Common myeloid progenitor, CD34-positive (primary cell): ENCODE data around the gene RASAL1.

ENCODE experiments used
- CTCF ChIA-PET: fragments of 350-600 bp; sonication (Branson Sonifier 250); formaldehyde crosslinking; loops from one replicate; lab custom pipeline; 2021; ENCODE audit warnings: antibody characterized with exemption; lab: Charles Lee
- POLR2A ChIA-PET: fragments of 350-600 bp; sonication (Branson Sonifier 250); formaldehyde crosslinking; loops from one replicate; lab custom pipeline; 2021; ENCODE audit warnings: antibody characterized with exemption; lab: Charles Lee
- DNase-seq, 3 donors: peaks; one replicate each; pipeline versions ENCODE4 v3.0.0 to v3.0.0-alpha.2; 2013
- H3K27ac ChIP-seq, 2 experiments: 1 replicate in 1 of 2; 2 replicates in 1 of 2; pipeline ENCODE4 v1.7.0; 2013; ENCODE audit warnings: inconsistent platforms in 2 of 2, low read length in 2 of 2, mild to moderate bottlenecking in 2 of 2, low read depth in 1 of 2, moderate library complexity in 1 of 2; ENCODE audit not compliant: severe bottlenecking in 2 of 2, insufficient read depth in 1 of 2, poor library complexity in 1 of 2
- H3K27me3 ChIP-seq, 5 experiments: replicated peaks in 2 of 5; 1 replicate in 3 of 5; 2 replicates in 2 of 5; pipeline versions ENCODE4 v1.6.1 to v1.7.0; 2013; ENCODE audit warnings: low read length in 4 of 5, mild to moderate bottlenecking in 2 of 5, moderate library complexity in 2 of 5, inconsistent platforms in 1 of 5; ENCODE audit not compliant: insufficient read depth in 5 of 5, control insufficient read depth in 4 of 5
- H3K36me3 ChIP-seq, 4 experiments: 1 replicate in 2 of 4; 2 replicates in 2 of 4; pipeline versions ENCODE4 v1.6.1 to v1.7.0; 2013; ENCODE audit warnings: low read length in 3 of 4, control low read depth in 1 of 4, mild to moderate bottlenecking in 1 of 4; ENCODE audit not compliant: control insufficient read depth in 4 of 4, insufficient read depth in 4 of 4
- H3K4me1 ChIP-seq, 4 experiments: 1 replicate in 3 of 4; 2 replicates in 1 of 4; pipeline versions ENCODE4 v1.6.1 to v1.7.1; 2013; ENCODE audit warnings: low read length in 3 of 4, mild to moderate bottlenecking in 3 of 4, control low read depth in 1 of 4, inconsistent platforms in 1 of 4, moderate library complexity in 1 of 4; ENCODE audit not compliant: control insufficient read depth in 4 of 4, insufficient read depth in 4 of 4; ENCODE audit errors: control extremely low read depth in 1 of 4
- H3K4me3 ChIP-seq, 7 experiments: 1 replicate in 4 of 7; 2 replicates in 3 of 7; pipeline versions ENCODE4 v1.5.1 to v1.7.0; 2013; ENCODE audit warnings: mild to moderate bottlenecking in 7 of 7, low read length in 6 of 7, moderate library complexity in 6 of 7, inconsistent platforms in 2 of 7, low read depth in 2 of 7, control low read depth in 1 of 7; ENCODE audit not compliant: insufficient read depth in 4 of 7, control insufficient read depth in 1 of 7; ENCODE audit errors: extremely low read depth in 1 of 7
- H3K9me3 ChIP-seq, 5 experiments: 1 replicate in 4 of 5; 2 replicates in 1 of 5; pipeline versions ENCODE4 v1.6.1 to v1.7.1; 2013; ENCODE audit warnings: low read length in 4 of 5, mild to moderate bottlenecking in 2 of 5, inconsistent platforms in 1 of 5, low read depth in 1 of 5, moderate library complexity in 1 of 5; ENCODE audit not compliant: control insufficient read depth in 4 of 5, insufficient read depth in 2 of 5; ENCODE audit errors: control extremely low read depth in 1 of 5
- WGBS: methylation state at CpG from one replicate; pipeline ENCODE4 v1.1.5; 2013; ENCODE audit not compliant: insufficient coverage; 5-methylcytosine and 5-hydroxymethylcytosine counted together

RASAL1 gene

GRCh38 chr12:113163030-113163360 is 27.4 kb upstream of the RASAL1 start:
- Histone ChIP-seq H3K27ac (no peak overlapping the region), H3K4me1 (no peaks in the 10 kb centered on the region), H3K27me3 (no peaks in the 10 kb centered on the region), H3K4me3 (no peak overlapping the region), H3K36me3 (peaks cover 22 to 95% (median 69%) of the 10 kb centered on the region in 4 experiments), H3K9me3 (no peaks in the 10 kb centered on the region)
- ChIA-PET POLR2A (interaction anchor here (1.0 kb wide), 1 partner anchor 10 kb away, joined by 3 read pairs; no protein-coding TSS in a partner anchor), CTCF (interaction anchor here (1.1 to 6.1 kb wide), 4 partner anchors 11 to 127 kb away, joined by 3 to 50 read pairs (median 8); no protein-coding TSS in a partner anchor)
- DNase-seq, result no peak
- WGBS, result over 99% methylated on average over 12 of the region's 12 CpGs

GRCh38 chr12:113162102-113163029 is 26.8 kb upstream of the RASAL1 start:
- Histone ChIP-seq H3K36me3 (peaks cover 20 to 94% (median 68%) of the 10 kb centered on the region in 4 experiments), H3K4me1 (no peaks in the 10 kb centered on the region), H3K4me3 (no peak overlapping the region), H3K9me3 (no peaks in the 10 kb centered on the region), H3K27me3 (no peaks in the 10 kb centered on the region), H3K27ac (no peak overlapping the region)
- ChIA-PET POLR2A (no interaction called here), CTCF (interaction anchor here (0.8 to 6.1 kb wide), 4 partner anchors 12 to 126 kb away, joined by 3 to 50 read pairs (median 3); no protein-coding TSS in a partner anchor)
- 96% methylated on average over 18 of the region's 25 CpGs for WGBS
- DNase-seq, result no peak

GRCh38 chr12:113161415-113162016 is 26.0 kb upstream of the RASAL1 start:
- no peak overlapping the region for H3K4me3 ChIP-seq
- CTCF ChIA-PET, result interaction anchor here (0.8 to 6.1 kb wide), 4 partner anchors 13 to 24 kb away, joined by 3 to 50 read pairs (median 4); no protein-coding TSS in a partner anchor
- H3K27me3 ChIP-seq, result no peaks in the 10 kb centered on the region
- H3K9me3 ChIP-seq, result no peaks in the 10 kb centered on the region
- no peak overlapping the region for H3K27ac ChIP-seq
- peaks cover 0 to 1% (median 0%) of the 10 kb centered on the region in 4 experiments for H3K4me1 ChIP-seq
- peak in 1 of 3 donors; percentile 27 for DNase-seq
- POLR2A ChIA-PET, result no interaction called here
- peaks cover 17 to 89% (median 65%) of the 10 kb centered on the region in 4 experiments for H3K36me3 ChIP-seq
- WGBS, result 96% methylated on average over 19 of the region's 26 CpGs

GRCh38 chr12:113159937-113160336 is 24.4 kb upstream of the RASAL1 start:
- peaks cover 0 to 6% (median 4%) of the 10 kb centered on the region in 5 experiments for H3K27me3 ChIP-seq
- POLR2A ChIA-PET, result no interaction called here
- WGBS, result 96% methylated on average over 7 of the region's 7 CpGs
- H3K4me3 ChIP-seq, result no peak overlapping the region
- no peak overlapping the region for H3K27ac ChIP-seq
- no peaks in the 10 kb centered on the region for H3K9me3 ChIP-seq
- peaks cover 14 to 73% (median 56%) of the 10 kb centered on the region in 4 experiments for H3K36me3 ChIP-seq
- no peak for DNase-seq
- CTCF ChIA-PET, result interaction anchor here (0.8 to 6.1 kb wide), 4 partner anchors 10 to 112 kb away, joined by 3 to 50 read pairs (median 3); no protein-coding TSS in a partner anchor
- H3K4me1 ChIP-seq, result peaks cover 0 to 16% (median 12%) of the 10 kb centered on the region in 4 experiments

GRCh38 chr12:113158439-113159203 is 23.1 kb upstream of the RASAL1 start:
- H3K27me3 ChIP-seq, result peaks cover 0 to 19% (median 4%) of the 10 kb centered on the region in 5 experiments
- H3K4me3 ChIP-seq, result no peak overlapping the region
- ChIA-PET POLR2A (interaction anchor here (0.6 kb wide), 1 partner anchor 28 kb away, joined by 3 read pairs; no protein-coding TSS in a partner anchor), CTCF (interaction anchor here (1.3 to 6.1 kb wide), 2 partner anchors 9 to 15 kb away, joined by 5 to 50 read pairs; no protein-coding TSS in a partner anchor)
- H3K36me3 ChIP-seq, result peaks cover 11 to 64% (median 46%) of the 10 kb centered on the region in 4 experiments
- WGBS, result 99% methylated on average over 26 of the region's 26 CpGs
- H3K9me3 ChIP-seq, result no peaks in the 10 kb centered on the region
- no peak for DNase-seq
- H3K4me1 ChIP-seq, result peaks cover 0 to 28% (median 24%) of the 10 kb centered on the region in 4 experiments
- no peak overlapping the region for H3K27ac ChIP-seq

GRCh38 chr12:113157218-113157859 is 21.8 kb upstream of the RASAL1 start:
- Histone ChIP-seq H3K27ac (no peak overlapping the region), H3K36me3 (peaks cover 4 to 51% (median 36%) of the 10 kb centered on the region in 4 experiments), H3K27me3 (peaks cover 0 to 22% (median 8%) of the 10 kb centered on the region in 5 experiments), H3K9me3 (no peaks in the 10 kb centered on the region), H3K4me3 (no peak overlapping the region), H3K4me1 (peaks cover 0 to 41% (median 37%) of the 10 kb centered on the region in 4 experiments)
- POLR2A ChIA-PET, result no interaction called here
- 96% methylated on average over 5 of the region's 12 CpGs for WGBS
- CTCF ChIA-PET, result interaction anchor here (0.9 to 6.1 kb wide), 2 partner anchors 17 to 21 kb away, joined by 4 to 50 read pairs; no protein-coding TSS in a partner anchor
- no peak for DNase-seq
